Left renal pelvis (tissue), 4 donors: Measurements from ENCODE around the gene KLKB1. TPM values are rescaled to one million over a fixed set of nuclear protein-coding genes. Genes with fewer than 3 reads are reported as not detected.
A peak's percentile ranks its signal among the peaks of the same experiment; 100 is the strongest.

Experiments used
- DNase-seq, 4 donors: peaks; one replicate each; pipeline ENCODE4 v3.0.0-alpha.2; 2013; ENCODE audit warnings: low read depth in 4 of 4, low spot score in 3 of 4
- polyA plus RNA-seq, 4 donors: library from polyadenylated mRNA; unstranded; fragments of 120-200 nt; gene quantifications; one replicate each; pipeline ENCODE4 v1.2.1, GENCODE V29; 2013; ENCODE audit not compliant: insufficient read length in 4 of 4

Gene KLKB1
- 1 to 10 TPM; 1.1 to 2.4 (median 1.8) TPM for polyA plus RNA-seq

DNA sequence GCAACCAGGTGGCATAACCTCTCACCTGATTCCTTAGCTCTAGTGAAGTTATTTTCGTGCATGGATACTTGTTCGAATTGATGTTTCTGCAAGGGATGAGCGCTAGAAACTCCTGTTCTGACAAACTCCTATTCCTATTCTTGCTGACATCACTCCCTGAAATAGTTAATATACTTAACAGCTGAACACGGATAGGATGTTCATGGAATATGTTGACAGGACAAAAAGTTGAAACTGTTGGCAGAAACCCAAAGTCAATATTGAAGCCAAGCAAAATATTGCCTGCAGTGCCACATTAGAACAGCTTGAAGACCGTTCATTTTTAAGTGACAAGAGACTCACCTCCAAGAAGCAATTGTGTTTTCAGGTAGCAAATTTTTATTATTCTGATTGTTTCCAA is at the start of gene KLKB1:
KLKB1 (plus strand) TSS at position 287 of the 400 bp plus-strand sequence. CDS start 689 bp downstream, outside the sequence.
- DNase-seq: peak in 1 of 4 donors; percentile 16

DNA sequence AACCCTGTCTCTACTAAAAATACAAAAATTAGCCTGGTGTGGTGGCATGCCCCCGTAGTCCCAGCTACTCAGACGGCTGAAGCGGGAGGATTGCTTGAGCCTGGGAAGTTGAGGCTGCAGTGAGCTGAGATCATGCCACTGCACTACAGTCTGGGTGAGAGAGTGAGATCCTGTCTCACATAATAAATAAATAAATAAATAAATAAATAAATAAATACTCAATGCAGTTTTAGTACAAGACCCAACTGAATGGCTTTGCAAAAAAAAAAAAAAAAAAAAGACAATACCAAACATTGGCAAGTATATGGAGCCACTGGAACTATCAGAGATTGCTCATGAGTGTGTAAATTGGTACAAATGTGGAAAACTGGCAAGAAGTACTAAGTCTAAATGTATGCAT is 39.2 kb upstream of the KLKB1 start:
- no peak for DNase-seq

DNA sequence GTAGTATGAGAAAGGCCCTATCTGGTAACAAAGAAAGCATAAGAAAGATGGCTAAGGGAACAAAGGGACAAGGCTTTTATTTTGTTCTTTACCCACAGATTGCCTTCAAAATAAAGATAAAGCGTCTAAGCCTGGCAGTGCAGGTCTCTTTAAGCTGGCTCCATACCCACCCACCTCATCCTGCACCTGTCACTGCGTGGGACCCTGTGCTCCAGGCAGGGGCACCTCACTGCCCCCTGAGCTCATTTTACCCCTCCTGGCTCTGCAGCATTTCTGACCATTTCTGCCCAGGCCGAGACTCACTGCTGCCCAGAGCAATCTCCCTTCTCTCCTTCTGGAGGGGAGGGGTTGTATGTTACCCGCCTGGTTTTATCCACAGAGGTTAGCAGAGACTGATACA is 37.7 kb upstream of the KLKB1 start:
- DNase-seq: no peak

DNA sequence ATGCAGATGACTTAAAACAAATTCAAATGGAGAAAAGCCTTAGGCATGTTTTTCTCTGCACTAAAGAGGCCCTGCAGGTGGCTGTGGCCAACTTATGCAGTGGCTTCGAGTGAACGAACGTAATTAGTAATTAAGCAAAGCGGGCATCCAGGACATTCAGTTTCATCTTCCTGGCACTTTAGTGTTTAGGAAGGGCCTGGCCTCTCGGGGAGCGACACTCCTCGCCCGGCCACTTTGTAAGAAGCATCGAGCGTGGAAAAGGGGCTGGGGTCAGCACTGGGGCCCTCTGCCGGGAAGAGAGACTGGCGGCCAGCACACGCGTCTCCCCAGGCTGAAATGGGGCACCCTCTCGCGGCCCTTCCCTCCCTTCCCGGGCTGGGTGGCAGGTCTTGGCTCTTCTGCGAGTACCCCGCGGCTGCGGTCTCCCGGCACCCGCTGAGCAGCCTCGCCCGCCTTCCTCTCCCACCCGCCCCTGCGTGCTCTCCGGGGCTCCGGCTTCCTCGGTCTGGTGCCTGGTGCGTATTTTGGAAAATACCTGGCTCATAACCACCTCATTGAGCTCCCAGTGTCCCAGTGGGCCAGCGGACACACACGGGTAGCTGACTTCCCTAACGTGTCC is 36.6 kb upstream of the KLKB1 start:
- no peak for DNase-seq

DNA sequence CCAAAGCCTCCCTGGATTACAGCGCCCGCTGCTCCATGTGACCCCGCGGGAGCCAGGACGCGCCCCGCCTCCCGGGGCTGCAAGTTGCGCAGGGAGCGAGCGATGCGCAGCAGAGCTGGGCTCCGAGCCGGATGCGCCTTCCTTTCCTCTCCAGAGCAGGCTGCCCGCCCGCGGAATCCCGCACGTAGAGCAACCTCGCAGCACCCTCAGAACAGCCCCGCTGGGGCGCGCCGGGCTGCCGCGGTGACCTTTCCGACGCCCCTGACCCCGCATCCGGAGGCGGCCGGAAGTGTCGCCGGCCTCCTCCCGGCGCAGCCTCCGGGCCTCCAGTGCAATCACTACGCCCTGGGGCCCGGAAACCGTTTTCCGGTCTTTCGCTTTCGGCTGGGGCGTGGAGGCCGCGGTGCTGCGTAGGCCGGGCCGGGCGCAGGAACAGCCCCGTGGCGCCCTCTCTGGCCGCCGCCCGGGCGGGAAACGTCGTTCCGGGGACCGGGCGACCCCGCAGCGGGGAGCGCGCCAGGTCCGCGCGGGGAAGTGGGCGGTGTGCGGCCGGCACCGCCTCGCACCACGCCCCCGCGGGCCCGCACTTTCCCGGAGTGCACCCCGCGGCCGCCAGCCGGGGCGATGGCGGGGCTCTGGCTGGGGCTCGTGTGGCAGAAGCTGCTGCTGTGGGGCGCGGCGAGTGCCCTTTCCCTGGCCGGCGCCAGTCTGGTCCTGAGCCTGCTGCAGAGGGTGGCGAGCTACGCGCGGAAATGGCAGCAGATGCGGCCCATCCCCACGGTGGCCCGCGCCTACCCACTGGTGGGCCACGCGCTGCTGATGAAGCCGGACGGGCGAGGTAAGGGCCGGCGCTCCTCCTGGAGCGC is 35.9 kb upstream of the KLKB1 start, which contains the start of gene CYP4V2:
CYP4V2 (plus strand) TSS at position 368 of the 866 bp plus-strand sequence; CDS start at position 625, 257 bp downstream.
- DNase-seq: peak in 2 of 4 donors; percentile 45 to 66

DNA sequence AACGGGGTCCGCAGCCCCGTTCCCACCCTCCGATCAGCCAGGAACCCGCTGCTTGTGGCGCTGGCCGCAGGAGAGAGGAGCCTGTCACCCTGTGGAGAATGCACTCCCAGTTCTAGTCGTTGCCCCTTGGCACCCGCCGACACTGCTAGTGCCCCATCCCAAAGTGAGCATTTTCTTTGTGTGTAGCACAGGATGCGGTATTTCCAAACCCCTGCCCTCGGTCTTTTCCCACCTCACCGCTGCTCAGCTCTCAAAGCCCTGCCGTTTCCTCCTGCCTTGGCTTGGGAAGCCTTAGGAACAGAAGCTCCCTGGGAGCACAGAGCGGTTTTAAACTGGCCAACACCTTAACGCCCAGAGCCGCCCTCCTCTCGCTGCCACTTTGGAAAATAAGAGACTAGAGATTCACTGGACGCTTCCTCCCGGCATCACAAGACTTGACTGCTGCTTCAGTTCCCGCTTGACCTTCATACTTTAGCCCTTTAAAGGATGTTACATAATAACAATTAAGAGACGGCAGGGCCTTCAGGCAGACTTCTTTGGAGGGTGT is 35.2 kb upstream of the KLKB1 start:
- DNase-seq: no peak

DNA sequence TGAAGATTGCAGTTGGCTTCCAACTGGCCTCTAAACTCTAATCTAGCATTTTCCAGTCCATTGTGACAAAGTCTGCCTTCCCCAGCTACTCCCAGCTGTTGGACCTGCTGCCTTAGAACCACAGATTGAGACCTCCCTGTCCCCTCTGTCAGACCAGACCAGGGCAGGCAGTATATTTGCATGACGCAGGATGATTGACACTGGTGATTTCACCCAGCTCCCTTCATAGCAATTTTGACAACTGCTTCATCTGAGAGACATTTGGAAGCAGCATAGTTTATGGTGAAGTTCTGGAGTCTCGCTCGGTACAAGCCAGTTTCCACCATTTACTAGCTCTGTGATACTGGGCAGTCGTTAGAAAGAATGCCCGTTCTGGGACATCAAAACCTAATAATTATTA is 33.5 kb upstream of the KLKB1 start:
- DNase-seq: no peak

DNA sequence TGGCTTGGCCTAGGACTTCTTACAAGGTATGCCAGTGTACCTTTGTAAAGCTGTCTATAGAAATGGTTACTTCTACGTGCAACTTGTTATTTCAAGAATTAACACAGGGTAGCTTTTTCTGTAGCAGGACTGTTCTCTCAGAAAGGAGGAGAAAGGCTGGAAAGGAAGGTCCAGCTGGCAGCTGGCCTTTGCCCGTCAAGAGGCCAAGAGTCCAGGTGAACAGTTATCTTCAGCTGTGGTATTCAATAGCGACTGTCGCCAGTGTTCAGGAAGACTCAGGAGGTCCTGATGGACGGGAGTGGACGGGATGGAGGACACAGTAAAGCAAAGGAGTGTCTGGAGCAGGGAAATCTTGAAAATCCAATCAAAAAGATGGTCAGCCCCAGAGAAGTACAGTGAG is 31.2 kb upstream of the KLKB1 start:
- DNase-seq: no peak

DNA sequence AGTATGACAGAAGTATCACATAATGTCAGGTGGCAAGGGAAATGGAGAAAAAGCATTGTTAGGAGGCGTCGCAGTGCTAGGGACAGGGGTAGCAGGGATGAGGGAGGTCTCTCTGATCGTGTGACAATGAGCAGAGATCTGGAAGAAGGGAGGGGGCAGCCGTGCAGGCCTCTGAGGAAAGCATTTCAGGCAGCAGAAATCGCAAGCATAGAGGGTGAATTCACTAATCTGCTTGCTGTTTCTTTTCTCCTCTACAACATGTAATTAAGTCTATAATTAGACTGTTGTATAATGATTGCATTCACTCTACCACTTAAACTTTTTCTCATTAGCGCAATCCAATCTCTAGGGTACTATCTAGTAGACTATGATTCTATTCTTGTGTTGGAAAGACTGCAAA is 26.8 kb upstream of the KLKB1 start:
- no peak for DNase-seq

DNA sequence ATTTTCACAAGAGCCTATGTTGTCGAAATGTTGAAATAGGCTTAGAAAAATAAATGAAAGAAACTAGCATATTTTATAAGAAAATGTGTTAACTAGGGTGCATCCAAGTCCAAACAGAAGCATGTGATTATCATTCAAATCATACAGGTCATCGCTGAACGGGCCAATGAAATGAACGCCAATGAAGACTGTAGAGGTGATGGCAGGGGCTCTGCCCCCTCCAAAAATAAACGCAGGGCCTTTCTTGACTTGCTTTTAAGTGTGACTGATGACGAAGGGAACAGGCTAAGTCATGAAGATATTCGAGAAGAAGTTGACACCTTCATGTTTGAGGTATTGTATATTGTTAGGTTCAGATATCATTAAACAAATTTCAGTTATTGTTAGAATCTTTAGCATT is 26.3 kb upstream of the KLKB1 start:
- DNase-seq: no peak

DNA sequence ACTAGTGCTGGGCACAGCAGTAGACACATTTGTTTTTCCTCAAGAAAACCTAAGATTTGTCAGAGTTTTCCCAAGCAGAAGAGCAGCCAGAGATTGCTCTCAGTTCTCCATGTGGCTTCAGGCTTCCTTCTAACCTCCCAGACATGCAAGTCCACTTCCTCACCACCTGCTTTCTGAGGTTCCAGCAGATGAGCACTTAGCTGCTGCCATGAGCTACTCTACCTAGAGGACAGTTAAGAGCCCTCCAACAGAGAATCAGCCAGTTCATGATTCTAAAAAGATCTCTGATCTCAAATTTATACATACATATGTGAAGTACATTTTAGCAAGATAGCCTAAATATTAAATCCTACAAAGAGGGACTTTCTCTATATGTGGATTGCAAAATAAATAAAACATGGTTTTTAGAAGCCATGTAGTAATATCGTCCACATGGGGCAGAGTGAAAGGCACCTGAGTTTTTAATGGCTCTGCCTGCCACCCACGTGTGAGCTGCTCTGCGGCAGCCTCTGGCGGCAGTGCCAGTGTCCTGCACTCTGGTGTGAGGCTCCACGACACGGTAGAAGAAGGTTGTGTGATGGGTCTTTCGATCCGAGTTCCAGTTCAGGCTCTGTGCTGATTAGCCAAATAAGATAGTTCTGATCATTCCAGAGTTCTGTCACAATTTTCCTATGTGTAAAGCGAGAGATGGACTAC is 25.6 kb upstream of the KLKB1 start:
- no peak for DNase-seq

DNA sequence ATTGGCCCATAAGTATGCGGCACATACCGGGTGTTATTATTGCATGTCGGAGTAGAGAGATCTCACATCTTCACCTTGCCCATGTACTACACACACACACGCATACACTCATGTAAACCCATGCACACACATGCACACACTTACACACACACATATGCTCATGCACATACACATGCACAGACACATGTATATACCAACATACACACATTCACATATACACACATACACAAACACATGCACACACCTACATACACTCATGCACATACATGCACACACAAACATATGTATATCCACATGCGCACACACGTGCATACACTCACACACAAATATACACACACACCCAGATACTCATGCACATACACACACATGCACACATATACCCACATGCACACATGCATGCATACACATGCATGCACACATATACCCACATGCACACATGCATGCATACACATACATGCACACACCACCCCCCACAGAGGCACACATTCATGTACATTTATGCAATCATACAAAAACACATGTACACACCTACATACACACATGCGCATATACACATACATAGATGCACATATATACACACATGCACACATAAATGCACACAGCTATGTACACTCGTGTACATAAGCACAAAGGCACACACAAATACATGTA is 24.7 kb upstream of the KLKB1 start:
- no peak for DNase-seq

DNA sequence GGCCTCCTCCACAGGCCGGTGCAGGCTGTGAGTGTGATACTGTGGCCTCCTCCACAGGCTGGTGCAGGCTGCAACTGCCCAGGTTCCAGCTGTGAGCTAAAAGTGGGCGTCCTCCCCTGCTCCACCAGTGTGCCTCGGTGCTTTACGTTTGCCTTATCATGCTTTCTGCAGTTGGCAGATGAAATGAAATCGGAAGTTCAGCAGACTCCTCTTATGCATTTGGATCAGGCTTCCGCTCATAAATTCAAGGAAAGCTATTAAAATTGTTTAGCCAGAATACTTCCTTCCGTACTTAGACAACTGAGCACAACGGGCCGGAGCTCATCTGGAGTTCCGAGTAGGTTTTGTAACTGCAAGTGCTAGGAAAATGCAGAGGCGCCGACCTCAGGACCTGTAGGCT is 23.9 kb upstream of the KLKB1 start:
- no peak for DNase-seq

DNA sequence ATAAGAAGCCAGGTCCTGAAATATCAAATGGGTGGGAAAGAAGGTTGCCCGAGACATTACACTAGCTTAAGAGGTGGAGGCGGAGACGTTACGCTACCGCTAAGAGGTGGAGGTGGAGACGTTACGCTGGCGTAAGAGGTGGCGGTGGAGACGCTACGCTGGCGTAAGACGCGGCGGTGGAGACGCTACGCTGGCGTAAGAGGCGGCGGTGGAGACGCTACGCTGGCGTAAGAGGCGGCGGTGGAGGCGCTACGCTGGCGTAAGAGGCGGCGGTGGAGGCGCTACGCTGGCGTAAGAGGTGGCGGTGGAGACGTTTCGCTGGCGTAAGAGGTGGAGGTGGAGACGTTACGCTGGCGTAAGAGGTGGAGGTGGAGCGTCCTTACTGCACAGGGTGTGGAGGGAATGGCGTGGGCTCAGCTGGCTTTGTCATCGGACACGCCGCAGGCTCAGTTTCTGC is 23.2 kb upstream of the KLKB1 start:
- no peak for DNase-seq

DNA sequence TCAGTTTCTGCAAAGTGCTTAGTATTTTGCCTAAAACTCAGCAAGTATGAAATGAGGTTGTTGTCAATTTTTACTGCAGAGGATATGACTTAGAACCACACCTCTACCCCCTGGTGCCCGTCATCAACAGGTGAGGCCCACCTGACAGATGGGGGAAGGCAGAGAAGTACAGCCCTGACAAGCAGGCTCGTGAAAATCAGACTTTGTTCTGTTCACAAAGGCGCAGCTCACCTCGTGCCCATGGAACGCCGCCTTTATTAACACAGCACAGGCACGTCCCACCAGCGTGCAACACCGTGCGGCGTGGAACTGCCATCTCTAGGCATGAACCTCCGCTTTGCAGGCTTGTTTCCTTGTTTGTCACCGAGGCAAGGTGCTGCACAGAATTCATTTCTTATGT is 22.6 kb upstream of the KLKB1 start:
- DNase-seq: no peak

DNA sequence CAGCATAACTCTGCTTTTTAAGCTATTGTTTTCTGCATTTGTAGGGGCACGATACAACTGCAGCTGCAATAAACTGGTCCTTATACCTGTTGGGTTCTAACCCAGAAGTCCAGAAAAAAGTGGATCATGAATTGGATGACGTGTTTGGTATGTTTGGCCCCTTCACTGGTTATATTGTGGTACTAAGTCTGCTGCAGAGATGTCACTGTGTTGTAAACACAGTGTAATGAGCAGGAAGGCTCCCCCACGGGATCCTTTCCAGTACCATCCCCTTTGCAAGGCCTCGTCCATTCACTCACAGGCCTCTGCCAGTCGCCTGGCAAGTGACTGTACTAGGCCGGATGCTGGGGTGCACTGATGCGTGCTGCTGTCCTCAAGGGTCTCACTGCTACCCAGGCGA is 22.2 kb upstream of the KLKB1 start:
- DNase-seq: no peak

DNA sequence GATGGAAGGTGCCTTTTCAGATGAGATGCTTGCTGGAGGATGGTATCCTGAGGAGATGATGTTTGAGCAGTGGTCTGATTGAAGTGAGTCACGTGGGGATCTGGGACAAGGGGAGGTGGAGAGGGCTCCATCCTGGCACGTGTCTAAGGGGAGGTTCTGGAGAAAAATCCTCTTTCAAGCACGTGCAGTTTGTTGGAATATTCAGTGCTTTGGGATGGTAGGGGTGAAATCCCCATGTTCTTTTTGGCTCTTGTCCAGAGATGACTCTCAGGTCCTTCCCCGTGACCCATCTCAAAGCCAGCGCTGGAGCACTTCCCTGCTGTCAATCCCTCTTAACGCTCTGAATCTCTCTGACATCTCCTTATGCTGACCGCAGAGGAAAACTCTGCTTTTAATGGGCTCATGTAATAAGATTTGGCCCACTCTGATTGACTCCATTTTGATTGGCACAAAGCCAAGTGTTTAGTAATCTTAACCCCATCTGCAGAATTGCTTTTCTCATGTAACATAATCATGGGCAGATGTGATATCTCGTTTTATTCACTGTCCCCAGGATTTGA is 10.8 kb upstream of the KLKB1 start:
- no peak for DNase-seq

DNA sequence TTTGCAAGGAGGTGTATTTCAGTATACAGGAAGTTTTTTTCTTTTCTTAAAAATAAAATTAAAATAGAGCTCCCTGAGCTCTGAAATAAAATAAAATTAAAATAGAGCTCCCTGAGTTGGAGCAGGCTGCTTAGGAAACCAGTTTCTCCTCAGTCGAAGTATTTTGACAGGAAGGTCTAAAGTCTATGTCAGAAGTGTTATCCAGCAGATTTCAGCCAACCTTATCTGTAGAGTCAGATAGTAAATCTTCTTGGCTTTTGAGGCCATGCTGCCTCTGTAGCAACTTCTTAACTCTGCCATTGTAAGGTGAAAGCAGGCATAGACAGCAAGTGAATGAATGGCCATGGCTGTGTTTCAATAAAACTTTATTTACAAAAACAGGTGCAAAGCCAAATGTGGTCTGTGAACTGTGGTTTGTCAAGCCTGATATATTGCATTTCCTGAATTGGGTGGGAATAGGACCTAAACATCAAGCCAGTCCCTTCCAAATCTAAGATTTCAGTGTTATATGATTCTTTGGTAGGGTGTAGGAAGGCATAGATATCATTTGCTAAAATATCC is 9.5 kb upstream of the KLKB1 start:
- DNase-seq: no peak

DNA sequence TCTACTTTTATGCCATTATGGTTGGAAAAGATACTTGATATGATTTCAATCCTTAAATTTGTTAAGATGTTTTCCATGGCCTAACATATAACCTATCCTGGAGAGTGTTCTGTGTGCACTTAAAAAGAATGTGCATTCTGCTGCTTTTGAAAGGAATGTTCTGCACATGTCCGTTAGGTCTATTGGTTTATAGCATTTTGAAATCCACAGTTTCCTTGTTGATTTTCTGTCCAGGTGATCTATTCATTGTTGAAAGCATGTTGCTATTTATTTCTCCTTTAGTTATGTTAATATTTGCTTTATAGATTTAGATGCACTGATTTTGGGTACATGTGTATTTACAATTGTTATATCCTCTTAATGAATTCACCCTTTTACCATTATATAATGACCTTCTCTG is 5.7 kb upstream of the KLKB1 start:
- DNase-seq: no peak

DNA sequence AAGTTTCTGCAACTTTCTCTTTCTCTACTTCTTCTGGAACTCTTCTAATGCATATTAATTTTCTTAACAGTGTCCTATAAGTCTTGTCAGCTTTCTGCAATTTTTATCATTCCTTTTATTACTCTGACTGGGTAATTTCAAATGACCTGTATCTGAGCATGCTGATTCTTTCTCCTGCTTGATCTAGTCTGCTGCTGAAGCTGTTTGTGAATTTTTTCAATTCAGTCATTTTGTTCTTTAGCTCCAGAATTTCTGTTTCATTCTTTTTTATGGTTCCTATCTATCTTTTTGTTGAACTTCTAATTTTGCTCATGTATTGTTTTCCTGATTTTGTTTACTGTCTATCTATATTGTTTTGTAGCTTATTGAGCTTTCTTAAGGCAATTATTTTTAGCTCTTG is 1.5 kb upstream of the KLKB1 start:
- no peak for DNase-seq
